ENCODE data around the gene KCNMA1. TPM values are rescaled to one million over a fixed set of nuclear protein-coding genes. Genes with fewer than 3 reads are reported as not detected.
A peak's percentile ranks its signal among the peaks of the same experiment; 100 is the strongest.

Gene KCNMA1
- total RNA-seq, 1 donor from 2014 or later, result 15.8 TPM

- peak; percentile 30 for DNase-seq (ENCODE audit: low read depth)
- no peak overlapping the region for H3K4me3 ChIP-seq (ENCODE audit: low read depth, low read length)
- H3K27me3 ChIP-seq (ENCODE audit: control insufficient read depth, insufficient read depth, low read length), result no peaks in the 10 kb centered on the region
- no peak for FAIRE-seq
- no peaks in the 10 kb centered on the region for H3K36me3 ChIP-seq (ENCODE audit: control insufficient read depth, insufficient read depth, low read length)
- no peak for TF ChIP-seq CTCF (IDR thresholded peaks at IDR 0.05; ENCODE audit: insufficient read depth, low read length, severe bottlenecking)
Observed at GRCh38 chr10:77493851-77494261, 143.8 kb downstream of the KCNMA1 start.

GRCh38 chr10:77493239-77493806, 144.3 kb downstream of the KCNMA1 start:
- TF ChIP-seq CTCF (IDR thresholded peaks at IDR 0.05; ENCODE audit: insufficient read depth, low read length, severe bottlenecking), result no peak
- FAIRE-seq (no peak), DNase-seq (ENCODE audit: low read depth) (no peak)
- Histone ChIP-seq H3K27me3 (ENCODE audit: control insufficient read depth, insufficient read depth, low read length) (no peaks in the 10 kb centered on the region), H3K4me3 (ENCODE audit: low read depth, low read length) (no peak overlapping the region), H3K36me3 (ENCODE audit: control insufficient read depth, insufficient read depth, low read length) (no peaks in the 10 kb centered on the region)

- peak; percentile 28 for FAIRE-seq
- no peak for TF ChIP-seq CTCF (IDR thresholded peaks at IDR 0.05; ENCODE audit: insufficient read depth, low read length, severe bottlenecking)
- no peaks in the 10 kb centered on the region for H3K27me3 ChIP-seq (ENCODE audit: control insufficient read depth, insufficient read depth, low read length)
- H3K36me3 ChIP-seq (ENCODE audit: control insufficient read depth, insufficient read depth, low read length), result no peaks in the 10 kb centered on the region
- no peak for DNase-seq (ENCODE audit: low read depth)
- H3K4me3 ChIP-seq (ENCODE audit: low read depth, low read length), result no peak overlapping the region
Observed at GRCh38 chr10:77492368-77492994, 145.1 kb downstream of the KCNMA1 start.

- FAIRE-seq (no peak), DNase-seq (ENCODE audit: low read depth) (no peak)
- Histone ChIP-seq H3K27me3 (ENCODE audit: control insufficient read depth, insufficient read depth, low read length) (no peaks in the 10 kb centered on the region), H3K4me3 (ENCODE audit: low read depth, low read length) (no peak overlapping the region), H3K36me3 (ENCODE audit: control insufficient read depth, insufficient read depth, low read length) (no peaks in the 10 kb centered on the region)
- TF ChIP-seq CTCF (IDR thresholded peaks at IDR 0.05; ENCODE audit: insufficient read depth, low read length, severe bottlenecking), result no peak
Observed at GRCh38 chr10:77490534-77491314, 146.9 kb downstream of the KCNMA1 start.

- H3K36me3 ChIP-seq (ENCODE audit: control insufficient read depth, insufficient read depth, low read length), result no peaks in the 10 kb centered on the region
- no peak for DNase-seq (ENCODE audit: low read depth)
- no peak overlapping the region for H3K4me3 ChIP-seq (ENCODE audit: low read depth, low read length)
- no peak for TF ChIP-seq CTCF (IDR thresholded peaks at IDR 0.05; ENCODE audit: insufficient read depth, low read length, severe bottlenecking)
- no peaks in the 10 kb centered on the region for H3K27me3 ChIP-seq (ENCODE audit: control insufficient read depth, insufficient read depth, low read length)
- peak; percentile 64 for FAIRE-seq
Observed at GRCh38 chr10:77486517-77486916, 151.1 kb downstream of the KCNMA1 start.

Data from bronchial epithelial cell (primary cell).